GM11168 (cell line): ENCODE measurements around the gene PAK3.

ENCODE experiments used
- in situ Hi-C: fragments of 300-500 bp; cut with MboI; formaldehyde crosslinking; loops from one replicate; pipeline ENCODE4 v1.12.0; 2022; ENCODE audit warnings: low sequenced_read_pairs; ENCODE audit not compliant: unreplicated experiment

Gene PAK3

GRCh38 chrX:111095974-111096895, at the start of gene PAK3:
Gene PAK3 (plus strand): TSS chrX:111096191. CDS start chrX:111123104, 26,913 bp downstream.
- in situ Hi-C loops, result no loop called here

GRCh38 chrX:111047575-111047974, 48.4 kb upstream of the PAK3 start:
- in situ Hi-C loops, result no loop called here

DNA sequence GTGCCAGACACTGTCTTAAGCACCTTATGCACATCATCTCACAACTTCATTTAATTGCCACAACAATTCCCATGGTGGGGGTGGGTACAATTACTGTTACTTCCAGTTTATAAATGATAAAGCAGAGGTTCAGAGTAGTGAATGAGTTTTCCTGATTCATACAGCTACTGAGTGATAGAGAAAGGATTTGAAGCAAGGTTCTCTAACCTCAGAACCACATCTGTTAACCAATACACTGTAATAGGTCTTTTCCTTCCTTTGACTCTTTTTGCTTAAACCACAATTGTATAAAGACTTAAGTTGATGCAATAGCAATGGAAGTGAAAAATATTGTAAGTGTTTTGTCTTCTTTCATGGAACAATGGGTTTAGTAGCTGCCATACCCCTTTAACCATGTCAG, 43.5 kb upstream of the PAK3 start:
- in situ Hi-C loops, result no loop called here

- in situ Hi-C loops, result no loop called here
These were observed 24.3 kb upstream of the PAK3 start for GRCh38 chrX:111071542-111072277.

DNA sequence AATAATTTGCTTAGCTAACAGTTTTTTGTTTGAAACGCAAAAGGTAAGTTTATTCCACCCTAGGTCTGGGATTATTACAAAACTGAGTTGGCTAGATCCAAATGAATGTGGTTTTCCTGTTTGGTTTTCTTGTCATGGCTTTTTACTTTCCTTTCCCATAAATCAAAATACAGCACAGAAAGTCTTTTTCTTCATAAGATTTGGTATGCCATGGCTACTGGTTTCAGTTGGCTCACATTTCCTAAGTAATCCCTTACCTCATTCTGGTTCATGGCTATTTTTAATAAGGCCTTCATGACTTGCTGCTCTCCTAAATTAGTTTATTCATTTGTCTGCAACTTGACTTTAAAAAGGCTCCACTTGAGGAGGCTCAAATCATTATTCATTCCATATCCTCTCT, 12.9 kb upstream of the PAK3 start:
- in situ Hi-C loops, result no loop called here

DNA sequence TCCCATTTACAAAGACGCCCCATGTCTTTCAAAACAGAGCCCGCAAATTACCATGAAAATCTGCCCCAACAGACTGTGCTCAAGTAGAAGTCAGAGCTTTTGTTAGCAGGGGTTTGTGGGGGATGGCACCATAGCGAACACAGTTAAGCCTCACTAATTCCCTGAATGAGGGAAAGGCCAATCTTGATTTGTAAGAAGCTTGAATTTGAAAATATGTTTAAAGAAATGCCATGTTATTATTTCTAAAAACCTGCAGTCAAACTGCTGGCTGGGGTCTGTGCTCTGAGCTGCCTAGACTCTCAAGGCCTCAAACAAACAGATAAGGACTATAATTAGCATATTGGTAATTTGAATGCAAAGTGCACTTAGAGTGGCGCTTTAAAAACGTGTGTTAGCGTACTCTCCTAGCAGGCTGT, 9.4 kb upstream of the PAK3 start:
- in situ Hi-C loops, result no loop called here

- in situ Hi-C loops, result no loop called here
These were observed 7.4 kb upstream of the PAK3 start for GRCh38 chrX:111088628-111089027.

DNA sequence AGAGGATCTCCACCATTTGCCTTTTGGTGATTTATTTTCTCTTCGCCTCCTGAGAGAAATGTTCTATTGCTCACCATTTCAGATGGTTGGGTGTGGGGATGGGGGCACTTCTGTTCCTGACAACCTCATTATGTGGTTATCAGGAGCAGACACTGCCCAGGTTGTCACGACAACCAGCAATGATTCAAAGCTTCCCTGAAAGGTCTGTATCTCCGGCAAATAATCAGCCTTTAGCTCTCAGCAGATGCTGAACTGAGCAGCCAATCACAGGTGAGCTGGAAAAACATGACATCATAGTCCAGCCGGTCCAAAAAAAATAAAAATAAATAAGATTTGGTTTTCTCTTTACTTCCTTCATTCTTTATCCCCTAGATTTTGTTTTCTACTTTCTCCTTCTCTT, 5.5 kb upstream of the PAK3 start:
- in situ Hi-C loops, result no loop called here

DNA sequence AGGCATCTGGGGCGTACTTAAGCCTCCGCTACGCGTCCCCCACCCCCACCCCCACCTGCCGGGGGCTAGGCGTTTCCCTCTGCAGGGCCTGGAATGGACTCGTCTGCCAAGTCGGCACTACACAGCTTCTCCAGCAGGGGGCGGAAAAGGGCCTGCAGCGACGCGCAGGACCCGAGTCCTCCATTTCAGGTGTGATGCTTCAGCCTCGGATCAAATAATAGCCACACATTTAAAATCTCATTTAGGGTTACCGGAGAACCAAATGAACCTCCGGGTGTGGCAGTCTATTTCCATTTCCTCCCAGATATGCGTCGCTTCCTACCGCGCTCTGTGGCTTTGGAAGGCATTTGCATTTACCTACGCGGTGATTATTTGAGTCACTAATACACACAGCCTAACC, 2.9 kb downstream of the PAK3 start:
- in situ Hi-C loops, result no loop called here

DNA sequence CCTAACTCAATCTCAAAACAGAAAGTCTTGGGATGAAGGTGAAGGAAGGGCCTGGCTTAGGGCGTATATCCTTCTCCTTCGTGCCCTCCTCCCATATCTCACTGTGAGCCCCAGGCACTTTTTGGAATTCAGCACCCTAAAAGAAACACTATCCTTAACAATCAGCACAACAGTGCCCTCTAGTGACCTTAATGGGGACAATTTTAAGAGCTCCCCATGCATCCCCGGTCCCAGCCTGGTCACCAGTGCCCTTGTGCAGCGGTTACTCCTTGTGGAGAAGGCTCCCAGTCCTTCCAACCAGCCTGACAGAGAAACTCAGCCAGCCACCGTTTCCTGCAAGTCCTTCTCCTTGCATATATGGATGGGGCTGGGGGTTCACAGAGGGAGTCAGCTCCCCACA, 4.2 kb downstream of the PAK3 start:
- in situ Hi-C loops, result no loop called here

DNA sequence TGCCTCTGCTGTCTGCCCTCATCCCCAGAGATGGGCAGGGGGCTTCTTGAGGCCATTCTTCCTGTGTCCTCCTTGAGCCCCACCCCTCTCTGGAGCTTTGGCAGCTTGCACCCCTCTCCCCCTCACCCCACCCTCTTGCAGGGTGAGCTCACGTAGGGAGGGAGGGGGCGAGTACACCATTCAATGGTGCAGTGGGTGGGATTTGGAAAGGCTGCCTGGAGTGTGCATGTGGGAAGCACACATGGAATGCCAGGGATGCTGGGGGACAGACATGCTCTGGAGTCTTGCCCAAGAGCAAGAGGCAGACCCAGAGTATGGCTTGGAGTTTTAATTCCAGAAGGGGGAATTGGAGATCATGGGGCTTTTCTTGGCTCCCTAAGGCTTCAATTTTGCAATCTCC, 5.6 kb downstream of the PAK3 start:
- in situ Hi-C loops, result no loop called here

GRCh38 chrX:111102636-111103035, 6.6 kb downstream of the PAK3 start:
- in situ Hi-C loops, result no loop called here

GRCh38 chrX:111103246-111103645, 7.3 kb downstream of the PAK3 start:
- in situ Hi-C loops, result no loop called here

DNA sequence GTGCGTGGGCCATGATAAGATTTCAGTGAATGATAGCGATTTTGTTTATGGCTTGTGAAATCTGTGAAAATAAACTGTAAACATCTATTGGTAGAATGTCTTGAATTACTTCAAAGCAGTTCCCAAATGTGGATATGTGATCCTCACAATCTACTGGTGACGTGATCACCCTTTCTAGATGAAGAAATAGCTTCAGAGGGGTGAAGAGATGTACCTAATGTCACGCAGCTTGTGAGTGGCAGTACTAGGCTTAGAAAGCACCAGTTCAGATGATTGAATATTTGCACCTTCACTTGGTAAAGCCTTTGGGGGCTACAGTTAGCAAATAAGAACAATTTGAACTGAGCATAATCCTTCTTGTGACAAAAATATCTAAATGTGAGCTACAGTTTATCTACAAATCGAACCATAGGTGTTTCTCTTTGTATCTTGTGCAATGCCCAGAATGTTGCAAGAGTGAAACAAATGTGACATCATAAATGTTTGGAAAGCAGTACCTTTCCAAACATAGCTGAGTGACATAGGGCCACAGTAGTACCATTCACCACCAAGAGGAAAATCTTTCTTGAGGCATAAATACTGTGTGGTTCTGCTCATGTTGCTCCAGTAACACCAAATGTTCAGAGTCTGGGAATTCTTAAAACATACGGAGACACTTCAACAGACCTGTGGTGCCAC, 14.2 kb downstream of the PAK3 start:
- in situ Hi-C loops, result no loop called here

DNA sequence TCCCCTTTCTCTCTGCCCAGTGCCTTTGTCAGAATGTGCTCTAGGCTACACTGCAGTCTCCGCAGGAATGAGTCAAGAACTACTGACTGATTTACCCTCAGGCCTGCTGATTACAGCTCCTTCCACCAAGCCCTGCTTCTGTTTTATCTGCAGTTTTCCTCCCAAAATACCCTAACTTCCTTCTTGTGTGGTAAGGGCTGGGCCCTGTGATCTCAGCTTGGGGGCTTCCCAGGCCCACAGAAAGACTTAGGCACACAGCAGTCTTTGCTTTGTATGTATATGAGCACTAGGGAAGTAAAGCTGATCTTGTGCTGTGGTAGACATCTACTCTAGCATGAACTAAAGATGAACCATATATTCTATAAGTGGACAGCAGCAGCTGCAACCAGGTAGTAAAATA, 18.8 kb downstream of the PAK3 start:
- in situ Hi-C loops, result no loop called here

GRCh38 chrX:111116666-111117065, 20.7 kb downstream of the PAK3 start:
- in situ Hi-C loops, result no loop called here

DNA sequence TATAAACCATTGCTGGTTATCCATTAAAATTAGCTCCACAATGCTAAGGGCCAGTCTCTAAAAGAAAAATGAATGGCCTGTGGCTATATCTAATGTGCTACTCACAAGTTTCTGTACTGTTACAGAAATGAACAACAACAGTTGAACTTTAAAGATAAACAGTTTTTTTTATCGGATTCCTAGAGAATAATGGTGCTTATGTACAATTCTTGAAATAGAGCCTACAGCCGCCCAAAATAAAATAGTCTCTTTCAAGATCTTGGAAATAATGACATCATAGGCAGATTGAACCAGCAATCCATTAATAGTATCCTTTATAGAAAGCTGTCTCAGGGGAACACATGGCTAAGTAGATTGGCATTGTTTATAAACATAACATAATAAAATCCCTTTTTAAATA, 23.4 kb downstream of the PAK3 start:
- in situ Hi-C loops, result no loop called here

- in situ Hi-C loops, result no loop called here
These were observed 27.1 kb downstream of the PAK3 start for GRCh38 chrX:111123125-111123524.

DNA sequence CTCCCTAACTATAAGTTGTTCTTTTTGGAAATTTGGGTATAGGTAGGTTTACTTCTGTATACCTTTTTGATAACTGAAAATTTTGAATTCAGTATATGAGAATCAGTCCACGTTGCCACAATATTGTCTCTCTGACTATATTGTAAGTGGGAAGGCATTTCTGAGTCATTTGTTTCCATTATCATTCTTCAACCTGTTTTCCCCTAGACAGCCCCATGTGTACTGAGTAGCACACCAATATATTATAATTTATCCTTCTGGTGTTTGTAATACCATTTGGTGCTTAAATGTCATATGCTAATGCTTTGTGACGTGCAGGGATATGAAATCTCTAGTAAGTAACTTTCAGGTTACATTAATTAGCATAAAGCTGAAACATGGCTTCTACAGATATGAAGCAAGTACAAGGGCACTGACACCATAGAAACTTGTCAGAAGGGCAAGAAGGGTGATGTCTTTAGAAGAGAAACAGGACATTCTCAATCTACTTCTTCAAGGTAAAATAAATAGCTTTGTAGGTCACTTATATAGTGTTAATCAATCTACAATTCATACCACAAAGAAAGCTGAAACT, 27.7 kb downstream of the PAK3 start:
- in situ Hi-C loops, result no loop called here

- in situ Hi-C loops, result no loop called here
These were observed 28.4 kb downstream of the PAK3 start for GRCh38 chrX:111124418-111124817.

- in situ Hi-C loops, result no loop called here
These were observed 31.0 kb downstream of the PAK3 start for GRCh38 chrX:111127038-111127437.
